ENCODE data around the gene BAHCC1.

DNA sequence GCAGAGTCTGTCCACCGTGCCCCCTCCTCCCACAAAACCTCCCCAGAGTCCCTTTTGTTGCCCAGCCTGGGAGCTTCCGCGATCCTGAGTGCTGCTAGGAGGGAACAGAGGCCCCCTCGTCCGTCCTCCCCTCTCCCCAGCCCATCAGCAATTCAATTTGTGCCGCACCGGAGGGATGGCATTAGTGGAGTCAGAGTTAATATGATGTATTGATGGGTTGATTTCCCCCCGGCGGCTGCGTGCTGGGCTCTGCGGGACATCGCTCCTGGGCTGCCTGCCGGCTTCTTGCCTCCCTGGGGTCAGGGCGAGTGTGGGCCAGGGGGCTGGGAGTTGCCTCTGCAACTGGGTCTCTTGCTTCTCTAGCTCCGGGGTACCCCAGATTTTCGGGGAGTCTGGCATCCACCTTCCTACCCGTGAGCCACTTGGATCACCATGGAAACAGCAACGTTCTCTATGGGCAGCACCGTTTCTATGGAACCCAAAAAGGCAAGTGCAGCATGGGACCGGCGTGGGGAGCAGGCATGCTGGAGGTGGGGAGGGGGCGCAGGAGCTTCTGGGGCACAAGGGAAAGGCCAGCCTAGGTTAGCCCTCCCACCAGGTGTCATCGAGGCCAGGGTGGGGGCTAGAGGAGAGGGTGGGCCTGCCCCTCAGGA, 42.9 kb downstream of the BAHCC1 start:
- TF ChIP-seq, protein P1, sequence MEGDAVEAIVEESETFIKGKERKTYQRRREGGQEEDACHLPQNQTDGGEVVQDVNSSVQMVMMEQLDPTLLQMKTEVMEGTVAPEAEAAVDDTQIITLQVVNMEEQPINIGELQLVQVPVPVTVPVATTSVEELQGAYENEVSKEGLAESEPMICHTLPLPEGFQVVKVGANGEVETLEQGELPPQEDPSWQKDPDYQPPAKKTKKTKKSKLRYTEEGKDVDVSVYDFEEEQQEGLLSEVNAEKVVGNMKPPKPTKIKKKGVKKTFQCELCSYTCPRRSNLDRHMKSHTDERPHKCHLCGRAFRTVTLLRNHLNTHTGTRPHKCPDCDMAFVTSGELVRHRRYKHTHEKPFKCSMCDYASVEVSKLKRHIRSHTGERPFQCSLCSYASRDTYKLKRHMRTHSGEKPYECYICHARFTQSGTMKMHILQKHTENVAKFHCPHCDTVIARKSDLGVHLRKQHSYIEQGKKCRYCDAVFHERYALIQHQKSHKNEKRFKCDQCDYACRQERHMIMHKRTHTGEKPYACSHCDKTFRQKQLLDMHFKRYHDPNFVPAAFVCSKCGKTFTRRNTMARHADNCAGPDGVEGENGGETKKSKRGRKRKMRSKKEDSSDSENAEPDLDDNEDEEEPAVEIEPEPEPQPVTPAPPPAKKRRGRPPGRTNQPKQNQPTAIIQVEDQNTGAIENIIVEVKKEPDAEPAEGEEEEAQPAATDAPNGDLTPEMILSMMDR (conservative IDR thresholded peaks at IDR 0.05 in 1 of 2, IDR thresholded peaks at IDR 0.05 in 1 of 2; ENCODE audit: low read depth in 1 of 2, low read length in 2 of 2), result no peak
- no peak for TF ChIP-seq EZH2 (IDR thresholded peaks at IDR 0.05; ENCODE audit: low read length, missing control alignments)
